ENCODE data around the gene ZP3. TPM values are rescaled to one million over a fixed set of nuclear protein-coding genes. Genes with fewer than 3 reads are reported as not detected.
"Not testable (repeated sequence)": the region's sequence is repeated elsewhere in the genome, so short reads cannot be mapped to it uniquely, and the experiment has no call there.

The ZP3 gene
- total RNA-seq, 1 donor from 2014 or later, result 1.0 TPM

DNA sequence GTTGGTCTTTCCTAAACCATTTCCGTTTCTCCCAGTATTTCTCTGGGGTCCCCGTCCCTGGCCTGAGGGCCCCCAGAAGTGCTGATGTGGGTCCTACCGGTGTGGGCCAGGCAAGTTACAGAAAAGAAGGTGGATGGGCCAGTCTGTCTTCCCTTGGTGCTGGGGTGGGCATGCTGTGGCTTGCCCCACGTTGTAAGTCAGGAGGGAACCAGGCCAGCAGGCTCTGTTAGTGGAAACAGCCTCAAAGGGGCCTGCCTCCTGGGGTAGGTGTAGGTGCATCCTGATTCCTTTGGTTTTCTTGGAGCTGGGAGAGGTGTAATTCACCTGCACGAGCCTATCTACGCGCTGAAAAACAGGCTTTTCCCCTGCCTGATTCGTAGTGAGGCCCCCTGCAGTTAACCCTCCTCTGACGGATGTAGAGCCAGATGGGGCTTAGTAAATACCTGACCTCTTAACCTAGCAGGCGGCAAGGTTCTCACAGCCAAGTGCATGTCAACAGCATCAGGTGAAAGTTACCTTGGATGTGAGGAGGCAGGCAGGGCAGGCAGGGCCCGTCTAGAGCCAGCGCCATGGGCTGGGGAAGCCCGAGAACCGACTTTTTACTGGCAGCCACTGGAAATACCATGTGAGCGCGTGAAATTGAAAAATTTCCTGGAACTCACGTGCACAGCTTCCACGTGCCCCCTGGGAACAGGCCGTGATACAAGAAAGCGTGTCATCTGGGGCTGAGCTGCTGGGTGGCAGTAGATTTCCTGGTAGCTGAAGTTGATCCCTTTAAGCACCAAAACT lies 61.3 kb downstream of the ZP3 start:
- not testable (repeated sequence) for DNase-seq

DNA sequence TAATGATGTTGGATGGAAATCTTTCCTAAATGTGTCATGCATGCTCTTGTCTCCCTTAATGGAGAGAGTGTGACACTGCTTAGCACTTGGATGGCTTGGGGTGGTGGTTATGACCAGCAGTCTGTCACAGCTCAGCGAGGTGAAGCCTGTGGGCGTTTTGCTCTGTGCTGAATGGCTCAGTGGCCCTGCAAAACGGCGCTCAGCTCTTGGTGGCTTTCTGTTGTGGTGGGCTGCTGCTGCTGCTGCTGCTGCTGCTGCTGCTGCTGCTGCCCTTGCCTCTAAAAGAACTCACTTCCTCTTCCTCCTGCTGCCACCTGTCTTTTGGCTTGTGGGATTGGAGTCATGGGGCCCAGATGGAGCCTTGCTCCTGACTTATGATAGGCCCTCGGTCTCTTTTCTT lies 61.9 kb downstream of the ZP3 start:
- not testable (repeated sequence) for DNase-seq

DNA sequence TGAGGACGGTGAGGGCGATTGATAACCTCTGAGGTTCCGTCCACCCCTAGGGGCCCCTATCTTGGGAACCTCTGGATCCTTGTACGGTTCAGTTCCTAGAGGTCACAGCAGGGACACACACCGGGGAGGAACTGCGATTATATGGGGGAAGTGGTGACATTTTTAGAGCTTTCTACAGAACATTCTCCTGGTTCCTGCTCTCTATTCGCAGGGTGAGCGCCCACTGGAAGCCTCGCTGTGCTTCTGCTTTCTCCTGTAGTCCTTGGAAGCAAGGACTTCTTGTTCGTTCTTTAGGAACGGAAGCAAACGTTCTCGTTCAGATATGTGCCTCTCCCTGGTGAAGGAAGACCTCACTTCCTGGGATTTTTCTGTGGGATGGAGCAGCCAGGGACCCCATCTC lies 63.2 kb downstream of the ZP3 start:
- not testable (repeated sequence) for DNase-seq

Other genes with a start within 250 kb of the ZP3 start
- 2.0 and 2.2 TPM in 2 replicates for gene SRRM3, start 223.1 kb upstream of the ZP3 start, total RNA-seq
- gene HSPB1, start 122.3 kb upstream of the ZP3 start, total RNA-seq, result 109 and 120 TPM in 2 replicates
- 95.0 and 154 TPM in 2 replicates for gene YWHAG, start 66.0 kb upstream of the ZP3 start, total RNA-seq
- 0.68 and 0.98 TPM in 2 replicates for gene SSC4D, start 15.3 kb upstream of the ZP3 start, total RNA-seq
- gene DTX2, start 36.8 kb downstream of the ZP3 start, total RNA-seq, result 3.6 and 9.2 TPM in 2 replicates
- gene UPK3B, start 85.6 kb downstream of the ZP3 start, total RNA-seq, result under 0.01 TPM in 1 of 2 replicates, not detected in the other
- gene SPDYE16, start 118.3 kb downstream of the ZP3 start, total RNA-seq, result 0.09 TPM in 1 of 2 replicates, not detected in the other
- gene POMZP3, start 202.3 kb downstream of the ZP3 start, total RNA-seq, result 1.0 and 3.4 TPM in 2 replicates

Measured in dermis blood vessel endothelial cell (primary cell).